Stimulated activated CD8-positive, alpha-beta memory T cell treated with anti-CD3 and anti-CD28 coated beads, Interleukin-4, amount 100 ng/mL, for 1 hour (primary cell): ENCODE measurements around the gene RARB.

Experiments used
- DNase-seq, 2 donors: peaks; one replicate each; pipeline ENCODE4 v3.0.0-alpha.2; 2020; ENCODE audit warnings: low read depth in 2 of 2, low spot score in 1 of 2

The RARB gene

DNA sequence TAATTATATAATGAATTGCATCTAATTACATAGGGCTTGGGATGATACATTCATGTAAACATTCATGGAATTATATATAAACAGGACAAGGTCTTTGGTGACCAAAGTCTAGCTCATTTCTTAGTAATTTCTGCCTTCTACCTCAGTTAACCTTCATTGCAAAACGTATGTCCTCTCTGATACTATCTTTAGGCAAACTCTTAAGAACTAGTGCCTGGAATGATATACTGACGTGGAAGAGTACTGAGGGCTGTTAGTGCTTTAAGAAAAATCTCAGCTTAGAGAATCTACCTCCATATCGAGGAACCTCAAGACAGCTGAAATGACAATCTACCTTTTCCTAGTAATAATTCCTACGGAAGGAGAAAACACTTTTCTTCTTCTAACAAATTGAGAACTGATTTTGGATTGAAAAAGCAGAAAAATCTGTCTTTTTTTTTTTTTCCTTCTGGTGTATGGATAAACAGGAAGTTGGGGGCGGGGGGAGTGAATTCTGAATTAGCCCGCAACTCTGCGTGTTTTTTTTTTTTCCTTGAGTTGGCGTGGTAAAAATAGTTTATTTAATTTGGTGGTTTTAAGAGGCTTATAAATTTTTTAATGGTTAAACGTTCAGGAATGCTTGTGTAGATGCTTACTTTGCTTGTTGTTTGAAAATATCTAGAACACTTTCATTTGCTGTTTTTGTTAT lies 43.2 kb downstream of the RARB start:
- no peak for DNase-seq

DNA sequence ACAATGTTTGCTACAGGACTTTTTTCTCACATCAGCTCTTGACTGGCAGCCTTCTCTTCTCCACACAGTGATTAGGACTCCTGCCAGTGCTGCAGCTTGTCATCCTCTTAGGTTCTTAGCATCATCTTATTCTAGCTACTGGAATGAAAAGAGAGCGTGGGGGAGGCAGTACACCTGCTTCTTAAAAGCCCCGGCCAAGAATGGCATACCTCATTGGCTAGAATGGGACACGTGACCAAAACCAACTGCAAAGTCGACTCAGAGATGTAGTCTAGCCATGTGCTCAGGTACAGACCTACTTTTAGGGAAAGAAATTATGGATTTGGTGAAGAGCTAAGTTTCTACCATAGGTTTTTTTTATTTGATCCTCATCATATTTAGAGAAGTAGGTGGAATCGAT lies 44.1 kb downstream of the RARB start:
- no peak for DNase-seq

DNA sequence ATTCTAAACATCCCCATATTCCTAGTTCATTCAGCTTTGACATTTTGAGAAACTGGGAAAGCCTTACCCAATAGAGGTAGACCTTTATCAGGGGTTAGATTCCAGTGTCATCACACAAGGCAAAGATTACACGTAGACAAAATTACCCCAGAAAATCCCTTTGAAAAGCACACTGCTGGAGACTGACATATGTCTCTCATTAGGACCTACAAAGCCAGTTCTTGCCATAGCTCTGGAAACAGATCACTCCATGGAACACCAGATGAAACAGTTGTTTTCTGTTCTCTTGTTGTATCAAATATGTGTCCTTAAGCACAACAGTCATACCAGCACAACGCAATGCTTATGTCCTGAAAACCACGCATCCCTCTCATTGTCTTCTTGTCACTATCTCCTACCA lies 44.7 kb downstream of the RARB start:
- no peak for DNase-seq

DNA sequence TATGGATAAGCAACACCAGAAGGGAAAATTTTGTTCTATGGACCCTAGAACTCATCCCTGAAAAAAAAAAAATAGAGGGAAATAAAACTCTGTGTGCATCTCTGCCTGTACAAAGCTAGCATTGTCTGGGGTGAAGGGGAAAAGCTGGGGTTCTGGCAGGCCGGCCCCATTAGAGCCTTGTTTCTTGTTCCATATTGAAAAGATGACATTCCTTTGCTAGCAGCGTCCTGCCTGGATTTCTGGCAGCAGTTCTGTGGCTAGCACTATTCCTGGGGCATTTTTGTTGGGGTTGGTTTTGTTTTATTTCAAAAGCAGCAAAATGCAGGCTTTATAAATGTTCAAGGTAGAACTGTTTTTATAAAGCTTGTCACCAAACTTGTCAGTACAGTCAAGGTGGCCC lies 45.2 kb downstream of the RARB start:
- DNase-seq = no peak

DNA sequence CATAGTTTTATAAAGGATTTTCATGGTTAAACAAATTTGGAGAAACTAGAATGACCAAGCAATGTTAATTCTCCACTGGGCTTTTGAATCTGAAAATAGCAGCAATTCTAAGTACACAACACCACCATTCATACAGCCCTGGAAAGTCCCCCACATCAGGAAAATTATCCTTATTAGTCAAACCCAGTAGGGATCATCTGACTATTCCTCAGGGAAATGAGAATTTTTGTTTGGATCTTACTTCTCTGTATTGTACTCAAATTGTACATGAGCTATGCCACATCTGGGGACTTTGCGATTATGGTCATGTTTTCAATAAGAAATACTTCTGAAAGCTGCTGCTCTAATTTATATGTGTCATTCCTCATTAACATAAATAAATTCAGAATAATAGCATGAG lies 46.0 kb downstream of the RARB start:
- no peak for DNase-seq

DNA sequence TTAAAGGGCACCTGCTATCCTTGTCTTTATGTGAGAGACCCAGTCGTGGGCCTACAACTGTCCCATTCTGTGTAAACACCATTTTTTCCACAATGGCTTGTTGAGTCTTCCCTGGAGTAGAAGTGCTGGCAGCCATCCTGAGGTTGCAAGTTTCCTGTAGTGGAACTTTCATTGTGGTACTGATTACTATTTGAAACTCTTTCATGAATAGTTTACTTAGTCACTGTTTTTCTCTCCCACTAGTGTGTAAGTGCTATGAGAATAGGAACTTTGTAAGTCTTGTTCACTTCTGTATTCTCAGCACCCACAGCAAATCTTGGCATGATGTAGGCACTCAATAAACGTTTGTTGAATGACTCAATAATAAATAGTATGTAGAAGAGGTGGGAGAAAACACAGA lies 48.6 kb downstream of the RARB start:
- no peak for DNase-seq

DNA sequence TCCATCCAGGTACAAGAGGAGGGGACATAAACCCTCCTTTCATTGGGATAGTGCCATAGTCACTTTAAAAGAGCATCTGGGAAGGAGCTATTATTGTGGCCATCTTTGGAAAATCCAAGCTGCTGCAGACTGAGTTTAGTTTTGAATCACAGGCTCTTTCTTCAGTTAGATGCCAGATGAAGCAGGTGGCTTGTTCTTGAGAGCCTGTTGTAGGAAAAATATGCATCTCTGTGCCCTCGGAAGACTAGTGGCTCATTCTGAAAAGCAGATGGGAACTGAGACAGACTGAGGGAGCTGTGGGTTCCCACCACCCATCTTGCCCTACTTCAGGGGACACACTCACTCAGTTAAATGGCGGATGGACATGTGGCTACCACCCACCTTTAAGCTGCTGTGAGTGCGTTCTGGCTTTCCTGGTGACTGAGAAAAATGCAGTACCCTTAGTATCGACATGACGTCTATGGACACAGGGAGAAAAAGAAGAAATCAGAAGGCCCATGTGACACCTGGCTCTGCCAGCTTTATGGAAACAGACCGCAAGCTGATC lies 50.2 kb downstream of the RARB start:
- no peak for DNase-seq

DNA sequence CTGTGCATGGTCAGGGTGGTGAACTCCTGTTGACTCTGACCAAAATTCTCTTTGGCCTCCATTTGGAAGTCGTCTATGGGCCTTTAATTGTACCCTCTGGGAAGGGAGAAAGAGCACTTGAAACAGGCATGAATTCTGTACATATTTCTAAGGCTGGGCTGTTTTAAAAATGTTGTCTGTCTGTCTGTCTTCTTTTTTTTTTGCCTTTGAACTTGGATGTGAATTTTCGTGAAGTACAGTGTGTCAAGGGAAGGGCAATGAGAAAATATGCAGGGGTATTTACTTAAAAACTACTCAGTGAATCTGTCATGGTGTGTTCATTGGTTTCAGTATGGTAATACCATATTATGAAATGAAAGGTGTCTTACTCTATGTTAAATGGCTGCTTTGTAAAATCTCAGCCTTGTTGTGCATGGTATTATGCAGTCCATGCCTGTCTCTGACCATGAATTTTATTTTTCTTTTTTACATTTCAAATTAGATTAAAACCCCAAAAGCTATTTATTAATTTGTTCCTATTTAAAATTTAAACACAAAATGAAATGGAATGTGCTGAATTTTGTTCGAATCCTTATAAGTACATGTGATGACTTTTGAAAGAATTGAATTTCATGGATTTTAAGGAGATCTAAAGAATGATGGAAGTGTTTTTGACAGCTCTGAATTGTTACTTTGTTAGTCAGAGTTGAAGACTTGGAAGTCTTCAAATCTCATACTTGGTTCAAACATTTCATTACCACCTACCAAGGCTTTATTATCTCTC lies 51.1 kb downstream of the RARB start:
- no peak for DNase-seq

DNA sequence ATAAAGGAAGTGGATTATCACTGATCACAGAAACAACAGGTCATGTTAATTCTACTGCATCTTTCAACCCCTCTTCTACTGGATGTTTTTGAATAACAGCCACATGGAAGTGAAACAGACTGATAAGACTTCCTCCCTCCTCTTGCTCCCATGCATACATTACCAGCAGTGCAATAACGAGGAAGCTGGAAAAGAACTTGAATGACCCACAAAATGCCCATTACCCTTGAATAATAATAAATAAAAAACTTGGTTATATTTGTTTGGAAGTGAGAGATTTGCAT lies 51.6 kb downstream of the RARB start:
- DNase-seq = no peak

DNA sequence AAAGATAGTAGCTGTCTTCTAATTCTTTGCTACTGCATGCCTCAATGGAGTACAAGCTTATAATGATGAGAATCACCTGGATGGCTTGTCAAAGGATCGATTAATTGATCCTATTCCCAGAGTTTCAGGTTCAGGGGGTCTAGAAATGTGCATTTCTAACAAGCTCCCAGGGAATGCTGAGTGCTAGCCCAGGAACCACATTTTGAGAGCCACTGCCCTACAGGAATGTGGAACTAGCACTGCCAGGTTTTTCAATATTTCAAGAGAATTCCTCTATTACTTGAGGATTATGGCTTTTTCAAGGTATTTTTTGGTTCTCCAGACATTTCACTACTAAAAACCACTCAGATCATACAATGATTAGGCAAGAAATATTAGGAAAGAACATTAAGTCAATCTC lies 52.7 kb downstream of the RARB start:
- no peak for DNase-seq

DNA sequence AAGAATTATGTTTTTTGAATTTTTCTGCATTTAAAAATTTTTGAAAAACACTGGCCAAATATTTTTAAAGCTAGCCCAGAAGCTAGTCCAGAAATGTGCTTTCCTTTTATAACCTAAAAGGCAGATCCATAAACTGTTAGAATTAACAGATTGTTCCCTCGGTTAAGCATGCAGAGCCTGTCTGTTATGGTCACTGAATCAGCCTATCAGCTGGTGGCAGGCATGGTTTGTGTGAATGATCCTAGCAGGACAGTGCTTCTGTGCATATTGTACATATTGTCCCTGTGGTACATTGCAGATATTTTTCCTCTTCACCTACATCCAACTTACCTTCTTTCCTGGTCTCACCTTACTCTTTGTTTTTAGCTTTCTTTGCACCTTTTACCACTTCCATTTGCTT lies 53.3 kb downstream of the RARB start:
- no peak for DNase-seq

DNA sequence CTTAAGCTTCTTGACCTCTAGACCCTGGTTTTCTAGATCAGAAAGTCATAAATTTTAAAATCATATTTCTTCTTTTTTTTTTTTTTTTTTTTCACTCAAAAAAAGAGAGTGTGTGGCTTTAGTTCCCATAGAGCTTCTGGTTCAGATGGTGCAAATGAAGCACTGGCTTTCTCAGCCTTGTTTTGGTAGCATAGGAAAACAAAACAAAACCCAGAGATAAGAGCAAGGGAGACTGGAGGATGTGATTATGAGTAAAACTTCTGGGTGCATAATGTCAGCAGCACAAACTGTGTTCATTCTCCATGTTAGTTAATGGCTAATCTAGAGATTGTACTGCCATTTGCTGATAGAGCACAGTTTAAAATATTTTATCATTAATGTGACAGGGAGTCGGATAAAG lies 55.4 kb downstream of the RARB start:
- no peak for DNase-seq

DNA sequence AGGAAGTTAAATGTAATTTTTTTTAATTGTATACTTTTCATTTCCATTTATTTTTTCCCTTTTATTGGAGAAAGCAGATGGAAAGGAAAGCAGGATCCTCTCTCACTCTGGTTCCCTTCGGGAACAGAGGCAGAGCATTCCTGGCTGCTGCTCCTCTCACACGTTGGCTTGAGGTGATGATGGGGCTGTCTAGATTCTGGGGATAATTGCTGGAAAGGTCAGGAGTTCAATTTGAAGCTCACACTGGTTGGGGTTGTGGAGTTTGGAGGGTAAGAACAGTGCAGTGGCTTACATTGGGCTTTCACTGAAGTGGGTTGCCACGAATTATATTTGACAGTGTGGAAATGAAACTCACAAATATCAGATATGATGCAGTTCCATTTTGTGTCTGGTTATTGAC lies 57.6 kb downstream of the RARB start:
- DNase-seq = no peak

DNA sequence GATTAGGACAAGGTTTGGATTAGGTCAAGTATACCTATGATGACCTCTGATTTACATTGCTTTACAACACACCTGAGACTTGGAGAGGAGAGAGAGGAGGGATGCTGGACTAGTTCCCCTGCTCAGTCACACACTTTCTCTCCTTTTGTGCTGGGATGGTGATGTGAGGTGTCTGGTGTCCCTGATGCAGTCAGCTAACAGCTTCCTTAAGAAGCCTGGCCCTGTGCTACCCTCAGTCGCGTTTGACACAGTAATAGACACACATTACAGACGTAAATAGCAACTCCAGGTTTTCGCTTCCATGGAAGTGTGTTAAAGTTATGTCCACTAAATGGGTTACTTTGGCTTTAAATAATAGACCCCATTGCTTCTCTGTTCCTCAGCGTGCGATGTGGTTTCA lies 58.9 kb downstream of the RARB start:
- DNase-seq = no peak

DNA sequence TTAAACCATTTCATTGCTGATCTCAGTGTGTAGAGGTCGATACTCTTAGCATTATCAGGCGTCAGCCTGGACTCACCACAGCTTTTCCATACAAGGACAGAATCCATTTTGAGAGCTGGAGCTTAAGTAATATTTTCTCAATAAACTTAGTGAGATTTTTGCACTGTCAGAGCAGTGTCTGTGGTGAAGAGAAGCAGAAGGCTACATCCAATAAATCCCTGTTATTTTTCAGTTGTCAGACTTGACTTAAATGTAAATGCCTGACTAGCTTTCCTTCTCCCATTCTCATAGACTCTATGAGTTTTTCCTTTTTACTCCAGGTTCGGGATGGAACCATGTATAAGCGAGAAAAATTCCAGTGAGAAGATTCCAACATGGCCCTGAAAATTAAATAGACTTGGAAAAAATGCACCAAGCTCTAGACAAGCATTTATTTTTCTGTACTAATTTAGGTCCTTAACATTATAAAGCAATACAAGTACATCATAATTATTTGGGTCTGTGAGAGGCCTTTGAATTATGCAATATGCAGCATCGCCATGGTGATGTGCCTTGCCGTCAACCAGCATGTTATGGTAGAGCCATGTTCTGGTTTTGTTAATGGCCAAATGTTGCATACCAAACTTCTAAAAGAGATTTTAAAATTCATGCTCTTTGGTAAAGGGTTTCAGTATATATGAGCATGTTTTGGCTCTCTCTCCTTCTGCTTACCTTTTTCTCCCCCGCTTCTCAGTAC lies 62.0 kb downstream of the RARB start:
- DNase-seq = no peak

DNA sequence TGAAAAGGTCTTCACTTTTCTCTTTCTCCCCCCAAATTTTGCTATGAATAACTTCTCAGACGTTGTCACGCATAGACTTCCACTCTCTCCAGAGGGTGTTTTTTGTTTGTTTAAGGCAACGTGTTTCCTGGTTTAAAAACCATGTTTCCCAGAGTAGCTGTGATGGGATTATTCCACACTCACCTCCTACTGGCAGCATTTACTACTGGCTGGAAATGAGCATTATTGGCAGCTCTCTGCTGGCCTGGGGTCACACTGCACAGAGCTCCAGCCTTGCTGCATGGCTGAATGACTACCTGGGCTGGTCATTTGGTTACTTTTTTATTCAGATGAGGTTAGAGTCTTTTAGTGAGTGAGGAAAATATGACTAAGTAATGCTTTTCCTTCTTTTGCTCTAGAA lies 65.2 kb downstream of the RARB start:
- DNase-seq = no peak

DNA sequence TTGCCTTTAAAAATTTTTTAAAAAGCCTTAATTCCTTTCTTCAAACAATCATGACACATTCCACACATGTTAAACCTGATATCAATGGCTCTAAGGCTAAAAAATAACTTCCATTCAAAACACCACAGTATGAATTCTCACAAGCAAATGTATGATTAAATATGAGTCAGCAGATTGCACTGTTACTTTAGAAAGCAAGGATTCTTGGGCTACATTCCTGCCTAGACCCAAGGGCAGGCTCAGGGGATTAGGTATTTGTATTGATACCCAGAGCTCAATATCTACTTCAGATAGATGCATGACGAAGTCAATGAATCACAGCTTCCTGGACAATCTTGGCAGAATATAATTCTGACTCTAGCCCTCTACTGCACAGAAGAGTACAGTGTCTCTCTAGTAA lies 65.7 kb downstream of the RARB start:
- no peak for DNase-seq

DNA sequence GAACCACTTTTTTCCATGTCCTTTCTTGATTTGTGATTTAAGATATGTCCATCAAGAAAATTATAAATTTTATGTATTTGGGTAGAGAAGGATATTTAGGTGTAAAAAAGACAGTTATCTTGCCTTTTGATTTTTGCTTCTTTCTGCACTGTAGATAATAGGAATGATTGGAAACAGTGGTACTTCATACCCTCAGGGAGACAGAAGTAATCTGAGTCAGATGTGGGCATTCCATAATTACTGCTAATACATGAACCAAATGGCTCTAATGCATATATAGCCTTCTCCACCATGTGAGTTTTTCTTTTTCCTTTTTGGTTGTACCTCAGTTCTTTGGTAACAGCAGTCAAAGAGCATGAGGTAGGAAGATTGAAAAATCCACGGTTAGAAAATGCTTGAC lies 67.2 kb downstream of the RARB start:
- DNase-seq = no peak

DNA sequence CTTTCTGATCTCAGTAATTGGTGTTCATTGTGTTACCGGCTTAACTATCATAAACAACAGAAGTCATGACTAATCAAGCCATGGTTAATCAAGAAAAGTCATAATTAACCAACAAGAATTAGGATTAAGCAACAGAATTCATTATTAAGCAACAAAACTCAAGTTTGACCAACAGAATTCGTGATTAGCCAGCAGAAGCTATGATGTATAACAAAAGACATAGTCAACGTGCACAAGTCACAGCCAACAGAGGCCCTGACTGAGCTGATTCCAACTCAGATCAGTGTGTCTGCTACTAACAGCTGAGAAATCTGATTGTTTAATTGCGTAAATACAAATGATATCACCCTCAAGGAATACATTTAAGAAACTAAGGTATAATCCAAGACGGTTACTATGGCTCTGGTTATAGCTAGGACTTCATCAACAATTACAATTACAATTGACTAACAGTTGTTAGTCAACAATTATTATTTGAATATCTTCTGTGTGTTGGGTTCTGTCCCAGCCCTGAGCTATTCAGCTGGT lies 67.7 kb downstream of the RARB start:
- DNase-seq = no peak

DNA sequence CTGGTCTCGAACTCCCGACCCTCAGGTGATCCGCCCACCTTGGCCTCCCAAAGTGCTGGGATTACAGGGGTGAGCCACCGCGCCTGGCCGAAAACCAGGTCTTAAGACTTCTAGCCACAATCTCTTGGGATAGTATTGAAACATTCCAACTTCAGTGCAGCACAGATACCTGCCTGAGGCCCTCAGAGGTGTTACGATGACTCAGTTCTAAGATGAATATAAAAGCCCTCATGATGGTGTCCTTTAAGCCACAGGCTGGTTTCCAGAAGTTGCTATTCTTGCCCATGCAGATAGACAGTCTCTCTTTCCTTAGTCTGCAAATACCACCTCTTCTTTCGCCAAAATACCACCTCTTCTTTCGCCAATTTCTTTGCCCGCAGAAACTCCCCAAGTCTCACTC lies 69.0 kb downstream of the RARB start:
- no peak for DNase-seq

DNA sequence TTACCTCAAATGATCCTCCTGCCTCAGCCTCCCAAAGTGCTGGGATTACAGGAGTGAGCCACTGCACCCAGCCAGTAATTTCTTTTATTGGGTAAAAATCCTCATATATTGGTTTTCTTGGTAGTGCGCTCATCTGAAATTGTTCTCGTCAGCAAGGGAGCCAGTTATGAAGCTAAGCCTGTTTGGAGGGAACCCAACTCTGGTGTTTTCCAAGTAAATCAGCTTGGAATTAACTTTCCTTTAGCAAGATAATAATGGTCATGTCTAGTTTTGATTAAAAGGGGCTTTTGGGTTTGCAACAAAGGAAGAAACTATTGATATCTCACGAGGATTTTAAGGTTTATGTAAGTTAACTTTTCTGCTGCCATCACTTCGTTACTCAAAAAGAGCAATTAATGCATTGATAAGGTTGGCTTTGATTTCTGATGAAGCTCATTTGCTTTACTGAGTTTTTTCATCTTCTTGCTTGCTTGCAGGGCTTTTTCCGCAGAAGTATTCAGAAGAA lies 72.7 kb downstream of the RARB start:
- no peak for DNase-seq

DNA sequence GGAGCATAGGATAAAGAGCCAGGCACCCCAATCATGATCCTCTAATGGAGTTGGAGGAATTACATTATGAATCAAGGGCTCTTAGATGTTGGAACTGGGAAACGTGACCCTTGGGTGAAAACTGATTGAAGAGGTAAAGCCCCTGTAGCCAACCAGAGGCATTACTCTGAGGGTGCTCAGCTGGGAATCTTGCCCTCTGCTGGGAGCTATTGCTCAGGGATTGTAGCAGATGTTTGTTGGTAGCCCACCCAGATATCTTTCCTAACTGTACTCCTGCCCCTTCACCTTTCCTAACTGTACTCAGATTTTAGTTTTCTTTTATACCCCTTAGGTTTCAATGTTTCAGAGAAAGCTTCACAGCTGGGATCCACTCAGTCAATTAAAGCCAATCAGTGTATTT lies 74.2 kb downstream of the RARB start:
- DNase-seq = no peak
